ENCODE measurements around the gene MXRA5.
"Not testable (repeated sequence)": the region's sequence is repeated elsewhere in the genome, so short reads cannot be mapped to it uniquely, and the experiment has no call there.

- TF ChIP-seq CTCF (conservative IDR thresholded peaks at IDR 0.05; ENCODE audit: low read depth, low read length); EZH2phosphoT487 (IDR thresholded peaks at IDR 0.05; ENCODE audit: borderline replicate concordance, low read length); EZH2 (IDR thresholded peaks at IDR 0.05; ENCODE audit: low read length, unreplicated experiment): not testable (repeated sequence)
These were observed 2.9 kb downstream of the MXRA5 start for GRCh38 chrX:3343569-3343968.
